ENCODE results near the gene DLEC1.
"Not testable (repeated sequence)": the region's sequence is repeated elsewhere in the genome, so short reads cannot be mapped to it uniquely, and the experiment has no call there.

Gene DLEC1

DNA sequence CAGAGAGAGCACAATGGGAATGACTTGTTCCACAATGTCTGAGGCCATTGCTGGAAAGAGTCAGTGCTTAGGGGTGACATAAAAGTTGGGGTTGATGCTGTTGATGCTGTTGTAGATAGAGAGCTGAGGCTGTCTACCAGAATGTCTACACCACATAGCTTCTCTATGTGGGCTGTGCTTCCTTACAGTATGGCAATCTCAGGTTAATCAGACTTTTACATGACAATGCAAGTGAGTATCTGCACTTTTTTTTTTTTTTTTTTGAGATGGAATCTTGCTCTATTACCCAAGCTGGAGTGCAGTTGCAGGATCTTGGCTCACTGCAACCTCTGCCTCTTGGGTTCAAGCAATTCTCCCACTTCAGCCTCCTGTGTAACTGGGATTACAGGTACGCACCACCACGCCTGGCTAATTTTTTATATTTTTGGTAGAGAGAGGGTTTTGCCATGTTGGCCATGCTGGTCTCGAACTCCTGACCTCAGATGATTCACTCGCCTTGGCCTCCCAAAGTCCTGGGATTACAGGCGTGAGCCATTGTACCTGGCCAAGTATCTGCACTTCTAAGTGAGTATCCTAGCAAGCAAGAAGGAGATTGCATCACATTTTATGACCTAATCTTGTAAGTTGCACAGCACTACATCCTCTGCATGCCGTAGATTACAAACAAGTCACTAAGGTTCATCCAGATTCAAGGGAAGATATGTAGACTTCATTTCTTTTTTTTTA is 28.7 kb downstream of the DLEC1 start:
- in situ Hi-C loops (cut with HindIII; ENCODE audit: low pct_ligation_motif_present, low sequenced_read_pairs) = no loop called here
- H3K4me3 ChIP-seq (ENCODE audit: low read depth, low read length) = no peak overlapping the region
- no peaks in the 10 kb centered on the region for H3K27me3 ChIP-seq (replicated peaks)
- DNase-seq = no peak
- TF ChIP-seq, protein P1, sequence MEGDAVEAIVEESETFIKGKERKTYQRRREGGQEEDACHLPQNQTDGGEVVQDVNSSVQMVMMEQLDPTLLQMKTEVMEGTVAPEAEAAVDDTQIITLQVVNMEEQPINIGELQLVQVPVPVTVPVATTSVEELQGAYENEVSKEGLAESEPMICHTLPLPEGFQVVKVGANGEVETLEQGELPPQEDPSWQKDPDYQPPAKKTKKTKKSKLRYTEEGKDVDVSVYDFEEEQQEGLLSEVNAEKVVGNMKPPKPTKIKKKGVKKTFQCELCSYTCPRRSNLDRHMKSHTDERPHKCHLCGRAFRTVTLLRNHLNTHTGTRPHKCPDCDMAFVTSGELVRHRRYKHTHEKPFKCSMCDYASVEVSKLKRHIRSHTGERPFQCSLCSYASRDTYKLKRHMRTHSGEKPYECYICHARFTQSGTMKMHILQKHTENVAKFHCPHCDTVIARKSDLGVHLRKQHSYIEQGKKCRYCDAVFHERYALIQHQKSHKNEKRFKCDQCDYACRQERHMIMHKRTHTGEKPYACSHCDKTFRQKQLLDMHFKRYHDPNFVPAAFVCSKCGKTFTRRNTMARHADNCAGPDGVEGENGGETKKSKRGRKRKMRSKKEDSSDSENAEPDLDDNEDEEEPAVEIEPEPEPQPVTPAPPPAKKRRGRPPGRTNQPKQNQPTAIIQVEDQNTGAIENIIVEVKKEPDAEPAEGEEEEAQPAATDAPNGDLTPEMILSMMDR (IDR thresholded peaks at IDR 0.05; ENCODE audit: low read depth, low read length, missing control alignments) = no peak
- H3K36me3 ChIP-seq (replicated peaks) = no peaks in the 10 kb centered on the region
- H3K27ac ChIP-seq = no peak overlapping the region

- no peak for DNase-seq
- Histone ChIP-seq H3K4me3 (ENCODE audit: low read depth, low read length) (no peak overlapping the region), H3K36me3 (replicated peaks) (no peaks in the 10 kb centered on the region)
Observed at GRCh38 chr3:38070013-38070412, 31.0 kb downstream of the DLEC1 start.

DNA sequence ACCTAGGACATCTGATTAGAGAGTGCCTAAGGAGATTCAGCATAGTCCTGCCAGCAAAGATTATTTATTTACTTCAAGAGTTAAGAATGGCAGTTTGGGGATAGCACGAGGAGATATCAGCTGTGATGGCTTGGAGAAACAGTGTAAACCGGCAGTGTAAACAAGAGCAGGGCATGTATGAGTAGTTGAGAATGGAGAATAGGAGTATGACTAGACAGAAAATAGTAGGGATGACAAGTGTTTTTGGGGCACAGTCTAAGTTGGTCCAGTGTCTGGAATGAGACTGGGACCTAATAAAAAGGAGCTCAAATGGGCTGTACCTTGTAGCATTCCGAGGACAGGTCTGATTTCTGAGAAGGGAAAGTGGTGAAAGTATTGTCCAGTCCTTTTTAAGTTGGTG is 38.1 kb downstream of the DLEC1 start:
- H3K27ac ChIP-seq; DNase-seq; in situ Hi-C loops (cut with HindIII; ENCODE audit: low pct_ligation_motif_present, low sequenced_read_pairs); H3K36me3 ChIP-seq (replicated peaks); H3K4me3 ChIP-seq (ENCODE audit: low read depth, low read length); H3K27me3 ChIP-seq (replicated peaks): not testable (repeated sequence)

More at GRCh38 chr3:38070013-38070412, 31.0 kb downstream of the DLEC1 start:
- H3K27me3 ChIP-seq (replicated peaks) = no peaks in the 10 kb centered on the region
- in situ Hi-C loops (cut with HindIII; ENCODE audit: low pct_ligation_motif_present, low sequenced_read_pairs) = no loop called here
- TF ChIP-seq, protein P1 (IDR thresholded peaks at IDR 0.05; ENCODE audit: low read depth, low read length, missing control alignments) = no peak
- H3K27ac ChIP-seq = no peak overlapping the region

DNA sequence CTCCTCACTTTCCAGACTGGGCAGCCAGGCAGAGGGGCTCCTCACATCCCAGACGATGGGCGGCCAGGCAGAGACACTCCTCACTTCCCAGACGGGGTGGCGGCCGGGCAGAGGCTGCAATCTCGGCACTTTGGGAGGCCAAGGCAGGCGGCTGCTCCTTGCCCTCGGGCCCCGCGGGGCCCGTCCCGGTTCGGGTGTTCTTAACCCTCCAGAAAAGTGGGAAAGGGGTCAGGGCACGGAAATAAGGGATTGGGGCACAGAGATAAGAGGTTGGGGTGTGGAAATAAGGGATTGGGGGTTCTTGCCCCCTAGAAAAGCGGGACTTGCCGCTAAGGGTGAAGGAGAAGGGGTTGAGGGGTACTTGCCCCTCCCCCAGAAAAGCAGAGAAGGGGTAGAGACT is 43.3 kb downstream of the DLEC1 start:
- H3K4me3 ChIP-seq (ENCODE audit: low read depth, low read length); H3K36me3 ChIP-seq (replicated peaks); DNase-seq; H3K27ac ChIP-seq; in situ Hi-C loops (cut with HindIII; ENCODE audit: low pct_ligation_motif_present, low sequenced_read_pairs); H3K27me3 ChIP-seq (replicated peaks): not testable (repeated sequence)

DNA sequence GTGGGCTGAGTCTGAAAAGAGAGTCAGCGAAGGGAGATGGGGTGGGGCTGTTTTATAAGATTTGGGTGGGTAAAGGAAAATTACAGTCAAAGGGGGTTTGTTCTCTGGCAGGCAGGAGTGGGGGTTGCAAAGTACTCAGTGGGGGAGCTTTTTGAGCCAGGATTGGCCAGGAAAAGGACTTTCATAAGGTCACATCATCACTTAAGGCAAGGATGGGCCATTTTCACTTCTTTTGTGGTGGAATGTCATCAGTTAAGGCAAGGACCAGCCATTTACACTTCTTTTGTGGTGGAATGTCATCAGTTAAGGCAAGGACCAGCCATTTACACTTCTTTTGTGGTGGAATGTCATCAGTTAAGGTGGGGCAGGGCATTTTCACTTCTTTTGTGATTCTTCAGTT is 44.2 kb downstream of the DLEC1 start:
- H3K27ac ChIP-seq; in situ Hi-C loops (cut with HindIII; ENCODE audit: low pct_ligation_motif_present, low sequenced_read_pairs): not testable (repeated sequence)

DNA sequence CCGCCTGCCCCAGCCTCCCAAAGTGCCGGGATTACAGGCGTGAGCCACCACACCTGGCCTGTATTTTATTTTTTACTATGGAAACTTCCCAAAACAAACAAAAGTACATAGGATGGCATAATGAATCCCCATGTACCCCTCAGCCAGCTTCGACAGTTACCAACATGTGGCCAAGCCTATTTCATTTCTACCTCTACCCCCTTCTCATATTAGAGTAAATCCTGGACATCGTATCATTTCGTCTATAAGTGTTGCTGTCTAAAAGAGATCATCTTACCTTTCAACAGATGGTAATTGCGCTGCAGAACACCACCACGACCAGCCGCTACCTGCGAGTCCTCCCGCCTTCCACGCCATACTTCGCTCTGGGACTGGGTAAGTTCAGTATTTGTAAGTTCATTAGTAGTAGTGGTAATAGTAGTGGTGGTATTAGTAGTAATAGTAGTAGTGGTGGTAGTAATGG is 44.9 kb downstream of the DLEC1 start:
- H3K27ac ChIP-seq = no peak overlapping the region
- in situ Hi-C loops (cut with HindIII; ENCODE audit: low pct_ligation_motif_present, low sequenced_read_pairs) = no loop called here
- TF ChIP-seq, protein P1 (IDR thresholded peaks at IDR 0.05; ENCODE audit: low read depth, low read length, missing control alignments) = no peak
- H3K36me3 ChIP-seq (replicated peaks) = no peaks in the 10 kb centered on the region
- no peak overlapping the region for H3K4me3 ChIP-seq (ENCODE audit: low read depth, low read length)
- H3K27me3 ChIP-seq (replicated peaks) = no peaks in the 10 kb centered on the region
- DNase-seq = no peak

More for the DNA sequence above, 44.2 kb downstream of the DLEC1 start:
- not testable (repeated sequence) for H3K36me3 ChIP-seq (replicated peaks); H3K4me3 ChIP-seq (ENCODE audit: low read depth, low read length); H3K27me3 ChIP-seq (replicated peaks); DNase-seq

DNA sequence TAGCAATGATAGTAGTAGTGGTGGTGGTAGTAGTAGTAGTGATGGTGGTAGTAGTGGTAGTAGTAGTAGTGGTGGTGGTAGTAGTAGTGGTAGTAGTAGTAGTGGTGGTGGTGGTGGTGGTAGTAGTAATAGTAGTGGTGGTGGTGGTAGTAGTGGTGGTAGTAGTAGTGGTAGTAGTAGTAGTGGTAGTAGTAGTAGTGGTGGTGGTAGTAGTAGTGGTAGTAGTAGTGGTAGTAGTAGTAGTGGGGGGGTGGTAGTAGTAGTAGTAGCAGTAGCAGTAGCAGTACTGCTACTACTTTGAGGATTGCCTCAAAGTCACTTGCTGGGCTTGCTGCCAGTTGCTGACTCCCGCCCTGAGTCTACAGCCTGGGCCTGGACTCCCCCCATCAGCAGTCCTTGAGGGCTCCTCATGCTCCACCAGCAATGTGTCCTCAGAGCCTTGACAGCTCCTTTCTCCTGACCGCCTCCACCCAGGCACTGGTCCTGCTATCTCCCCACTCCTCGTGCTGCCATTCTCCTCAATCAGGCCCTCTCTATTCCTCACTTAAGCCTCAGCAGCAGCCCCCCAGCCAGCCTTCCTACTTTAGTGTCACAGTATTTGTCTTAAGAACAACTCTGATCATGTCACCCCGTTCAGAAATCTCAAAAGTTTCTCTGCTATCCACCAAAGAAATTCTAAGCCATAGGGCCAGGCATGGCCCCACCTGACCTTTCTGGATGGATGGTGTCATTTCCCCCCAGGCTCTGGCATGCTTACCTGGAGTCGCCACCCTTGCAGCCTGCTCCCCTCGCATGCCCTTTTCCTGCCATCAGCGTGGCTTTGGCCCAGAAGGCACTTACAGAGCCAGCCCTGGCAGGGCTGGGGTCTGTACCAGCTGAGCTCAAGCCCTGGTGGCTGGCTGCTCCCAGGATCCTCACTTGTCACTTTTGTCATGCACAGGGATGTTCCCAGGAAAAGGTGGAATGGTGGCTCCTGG is 45.6 kb downstream of the DLEC1 start:
- H3K36me3 ChIP-seq (replicated peaks) = no peaks in the 10 kb centered on the region
- DNase-seq = no peak
- no peak overlapping the region for H3K27ac ChIP-seq
- in situ Hi-C loops (cut with HindIII; ENCODE audit: low pct_ligation_motif_present, low sequenced_read_pairs) = no loop called here
- no peaks in the 10 kb centered on the region for H3K27me3 ChIP-seq (replicated peaks)
- TF ChIP-seq, protein P1 (IDR thresholded peaks at IDR 0.05; ENCODE audit: low read depth, low read length, missing control alignments) = no peak
- H3K4me3 ChIP-seq (ENCODE audit: low read depth, low read length) = no peak overlapping the region

Measured in brain microvascular endothelial cell (primary cell).